SK-N-SH treated with all-trans-retinoic acid at 6 μM for 48 hours (cell line): ENCODE results near the gene KRTAP4-6.
"Not testable (repeated sequence)": the region's sequence is repeated elsewhere in the genome, so short reads cannot be mapped to it uniquely, and the experiment has no call there.

Experiments
- ATAC-seq: fragments of 200-7000 bp; cut with Tn5 transposase; 3 replicates; pipeline ENCODE4 v1.9.1; 2020; ENCODE audit warnings: mild to moderate bottlenecking, moderate library complexity
- ARNTL ChIP-seq: fragments of 450-650 bp; formaldehyde crosslinking; IDR thresholded peaks from 2 replicates; pipeline ENCODE4 v1.5.0; 2020; ENCODE audit warnings: low read depth, mild to moderate bottlenecking, moderate library complexity, borderline replicate concordance
- BACH2 ChIP-seq: fragments of 250-450 bp; sonication (Bioruptor Pico); IDR thresholded peaks from 2 replicates; pipeline ENCODE4 v1.9.0; 2021; ENCODE audit warnings: mild to moderate bottlenecking, borderline replicate concordance
- CREB5 ChIP-seq: fragments of 250-450 bp; sonication (Bioruptor Pico); IDR thresholded peaks from 2 replicates; pipeline ENCODE4 v1.5.1; 2020; ENCODE audit warnings: low read depth, mild to moderate bottlenecking, moderate library complexity
- CSDC2 ChIP-seq: fragments of 250-450 bp; sonication (Bioruptor Pico); IDR thresholded peaks from 2 replicates; pipeline ENCODE4 v1.5.0; 2020; ENCODE audit warnings: mild to moderate bottlenecking, moderate library complexity
- CSRNP3 ChIP-seq: fragments of 250-450 bp; sonication (Bioruptor Pico); IDR thresholded peaks from 2 replicates; pipeline ENCODE4 v1.5.1; 2021; ENCODE audit warnings: mild to moderate bottlenecking, moderate library complexity
- GLIS3 ChIP-seq: fragments of 250-450 bp; sonication (Bioruptor Pico); IDR thresholded peaks from 2 replicates; pipeline ENCODE4 v1.5.0; 2020; ENCODE audit warnings: mild to moderate bottlenecking, moderate library complexity
- ISL1 ChIP-seq: fragments of 250-450 bp; sonication (Bioruptor Pico); IDR thresholded peaks from 2 replicates; pipeline ENCODE4 v2.1.2; 2022; ENCODE audit warnings: mild to moderate bottlenecking, moderate library complexity
- OSR1 ChIP-seq: fragments of 250-450 bp; sonication (Bioruptor Pico); IDR thresholded peaks from 2 replicates; pipeline ENCODE4 v1.8.0; 2022; ENCODE audit warnings: moderate library complexity, mild to moderate bottlenecking, inconsistent platforms
- PPARA ChIP-seq: fragments of 250-450 bp; sonication (Bioruptor Pico); IDR thresholded peaks from 2 replicates; pipeline ENCODE4 v1.5.0; 2020; ENCODE audit warnings: mild to moderate bottlenecking, borderline replicate concordance
- RARB ChIP-seq: fragments of 250-450 bp; sonication (Bioruptor Pico); IDR thresholded peaks from 2 replicates; pipeline ENCODE4 v1.8.0; 2021; ENCODE audit warnings: mild to moderate bottlenecking, moderate library complexity
- SNAI2 ChIP-seq: fragments of 250-450 bp; sonication (Bioruptor Pico); IDR thresholded peaks from 2 replicates; pipeline ENCODE4 v1.5.0; 2020; ENCODE audit warnings: mild to moderate bottlenecking, moderate library complexity
- TOX ChIP-seq: fragments of 250-450 bp; sonication (Bioruptor Pico); IDR thresholded peaks from 2 replicates; pipeline ENCODE4 v1.8.0; 2021; ENCODE audit warnings: mild to moderate bottlenecking, moderate library complexity, borderline replicate concordance
- TSHZ2 ChIP-seq: fragments of 250-450 bp; sonication (Bioruptor Pico); IDR thresholded peaks from 2 replicates; pipeline ENCODE4 v1.5.0; 2020; ENCODE audit warnings: mild to moderate bottlenecking, moderate library complexity
- ZC3H10 ChIP-seq: fragments of 250-450 bp; sonication (Bioruptor Pico); IDR thresholded peaks from 2 replicates; pipeline ENCODE4 v1.5.1; 2021; ENCODE audit warnings: mild to moderate bottlenecking, moderate library complexity
- ZFP3 ChIP-seq: fragments of 250-450 bp; sonication (Bioruptor Pico); IDR thresholded peaks from 2 replicates; pipeline ENCODE4 v1.5.0; 2020; ENCODE audit warnings: mild to moderate bottlenecking, moderate library complexity
- ZFP30 ChIP-seq: fragments of 450-650 bp; formaldehyde crosslinking; IDR thresholded peaks from 2 replicates; pipeline ENCODE4 v1.5.0; 2022; ENCODE audit warnings: mild to moderate bottlenecking, moderate library complexity
- ZNF565 ChIP-seq: fragments of 450-650 bp; formaldehyde crosslinking; conservative IDR thresholded peaks from 2 replicates; pipeline ENCODE4 v1.5.0; 2020; ENCODE audit warnings: low read depth, mild to moderate bottlenecking, moderate library complexity
- ZNF70 ChIP-seq: fragments of 450-650 bp; formaldehyde crosslinking; IDR thresholded peaks from 2 replicates; pipeline ENCODE4 v1.5.0; 2020; ENCODE audit warnings: mild to moderate bottlenecking, moderate library complexity
- ZNF8 ChIP-seq: fragments of 450-650 bp; formaldehyde crosslinking; IDR thresholded peaks from 2 replicates; pipeline ENCODE4 v1.5.0; 2020; ENCODE audit warnings: mild to moderate bottlenecking, moderate library complexity

KRTAP4-6 gene

GRCh38 chr17:41145261-41145660, 4.9 kb upstream of the KRTAP4-6 start:
- no peak for TF ChIP-seq ISL1 (CRISPR knock-in tag)
- TF ChIP-seq ZC3H10 (CRISPR knock-in tag): no peak
- no peak for TF ChIP-seq OSR1
- TF ChIP-seq ZNF565 (CRISPR knock-in tag): no peak
- TF ChIP-seq TOX: no peak
- TF ChIP-seq ZFP3: no peak
- no peak for TF ChIP-seq RARB (CRISPR knock-in tag)
- TF ChIP-seq SNAI2: no peak
- no peak for TF ChIP-seq TSHZ2 (CRISPR knock-in tag)
- no peak for TF ChIP-seq CSRNP3 (CRISPR knock-in tag)
- no peak for TF ChIP-seq ZNF70
- TF ChIP-seq CSDC2 (CRISPR knock-in tag): no peak
- no peak for TF ChIP-seq ZNF8 (CRISPR knock-in tag)
- no peak for TF ChIP-seq BACH2 (CRISPR knock-in tag)
- TF ChIP-seq GLIS3: no peak
- no peak for TF ChIP-seq ZFP30

GRCh38 chr17:41144846-41145245, 4.5 kb upstream of the KRTAP4-6 start:
- no peak for ATAC-seq
- TF ChIP-seq ZFP3 (no peak), RARB (CRISPR knock-in tag) (no peak), TOX (no peak), ZC3H10 (CRISPR knock-in tag) (no peak), SNAI2 (no peak), CREB5 (CRISPR knock-in tag) (no peak), TSHZ2 (CRISPR knock-in tag) (no peak), CSDC2 (CRISPR knock-in tag) (no peak), PPARA (no peak), ISL1 (CRISPR knock-in tag) (no peak), ARNTL (no peak)

More at GRCh38 chr17:41145261-41145660, 4.9 kb upstream of the KRTAP4-6 start:
- no peak for ATAC-seq

- no peak for ATAC-seq
- no peak for TF ChIP-seq ZFP30
- TF ChIP-seq, all 23 proteins: peak for 0
Observed at GRCh38 chr17:41141361-41141760, 1.0 kb upstream of the KRTAP4-6 start.

GRCh38 chr17:41139865-41140264, 479 bp downstream of the KRTAP4-6 start:
- ATAC-seq: not testable (repeated sequence)
